OCI-LY7 (cell line): ENCODE results near the gene EXOC6B. TPM values are rescaled to one million over a fixed set of nuclear protein-coding genes. Genes with fewer than 3 reads are reported as not detected.

ENCODE experiments used
- BruUV-seq: library from RNA; stranded (reverse); fragments of 400-500 nt; replicated peaks from 2 replicates; lab custom pipeline; 2021; lab: Mats Ljungman, UMichigan
- CTCF ChIA-PET: fragments of 300-600 bp; sonication (Branson Sonifier 250); formaldehyde crosslinking; loops from one replicate; lab custom pipeline; 2022; ENCODE audit warnings: antibody characterized with exemption; ENCODE audit not compliant: unreplicated experiment; lab: Charles Lee
- POLR2A ChIA-PET: fragments of 300-600 bp; sonication (Branson Sonifier 250); formaldehyde crosslinking; loops from one replicate; lab custom pipeline; 2022; ENCODE audit warnings: antibody characterized with exemption; lab: Charles Lee
- DNase-seq: peaks from one replicate; pipeline ENCODE4 v3.0.0-alpha.2; 2015; ENCODE audit warnings: low spot score
- H2AFZ ChIP-seq: fragments of 200-600 bp; sonication (generic), shearing (Covaris generic); 2 replicates; pipeline ENCODE4 v1.6.1; 2014; ENCODE audit warnings: mild to moderate bottlenecking, antibody characterized with exemption, low read length, moderate library complexity
- H3K27ac ChIP-seq: fragments of 200-600 bp; sonication (generic); 2 replicates; pipeline ENCODE4 v1.5.1; 2014; ENCODE audit warnings: mixed run types, low read depth, mild to moderate bottlenecking, moderate library complexity, low read length, inconsistent platforms; ENCODE audit not compliant: poor library complexity, severe bottlenecking
- H3K36me3 ChIP-seq: fragments of 200-600 bp; sonication (generic); 2 replicates; pipeline ENCODE4 v1.6.1; 2014; ENCODE audit warnings: mild to moderate bottlenecking, antibody characterized with exemption, low read length, moderate library complexity, mixed read lengths; ENCODE audit not compliant: insufficient read depth
- H3K4me1 ChIP-seq: fragments of 200-600 bp; sonication (generic); 2 replicates; pipeline ENCODE4 v1.5.1; 2014; ENCODE audit warnings: mild to moderate bottlenecking, low read length; ENCODE audit not compliant: insufficient read depth, poor library complexity, severe bottlenecking
- H3K4me2 ChIP-seq: fragments of 200-600 bp; sonication (generic); 2 replicates; pipeline ENCODE4 v1.6.1; 2014; ENCODE audit warnings: mild to moderate bottlenecking, low read length
- H3K4me3 ChIP-seq: fragments of 200-600 bp; sonication (generic); 2 replicates; pipeline ENCODE4 v1.5.1; 2014; ENCODE audit warnings: mild to moderate bottlenecking, low read depth, low read length; ENCODE audit not compliant: poor library complexity, severe bottlenecking
- H3K79me2 ChIP-seq: fragments of 200-600 bp; sonication (generic); 2 replicates; pipeline ENCODE4 v1.6.1; 2016; ENCODE audit warnings: low read depth, mild to moderate bottlenecking, low read length, moderate library complexity, mixed read lengths; ENCODE audit not compliant: insufficient read depth
- H3K9me2 ChIP-seq: fragments of 200-600 bp; sonication (generic); 2 replicates; pipeline ENCODE4 v1.6.1; 2016; ENCODE audit warnings: mild to moderate bottlenecking, low read length, mixed read lengths; ENCODE audit not compliant: insufficient read depth
- H3K9me3 ChIP-seq: fragments of 200-600 bp; sonication (generic); 2 replicates; pipeline ENCODE4 v1.6.1; 2014; ENCODE audit warnings: mild to moderate bottlenecking, mixed run types, low read length, mixed read lengths
- H4K20me1 ChIP-seq: fragments of 200-600 bp; sonication (generic); 2 replicates; pipeline ENCODE4 v1.6.1; 2014; ENCODE audit warnings: mild to moderate bottlenecking, antibody characterized with exemption, low read length, moderate library complexity, mixed read lengths; ENCODE audit not compliant: insufficient read depth
- CTCF ChIP-seq: fragments of 200-600 bp; sonication (generic); conservative IDR thresholded peaks from 2 replicates; pipeline ENCODE4 v1.5.1; 2014; ENCODE audit warnings: mild to moderate bottlenecking, antibody characterized with exemption, low read length, moderate library complexity, mixed read lengths
- EZH2phosphoT487 ChIP-seq: fragments of 200-600 bp; sonication (generic); IDR thresholded peaks from 2 replicates; pipeline ENCODE4 v1.6.1; 2018; ENCODE audit warnings: low read depth, borderline replicate concordance, mild to moderate bottlenecking, mixed run types, antibody characterized with exemption, low read length, moderate library complexity, mixed read lengths
- intact Hi-C: fragments of 100-400 bp; cut with micrococcal nuclease; formaldehyde crosslinking; loops from one replicate; pipeline ENCODE4 v1.10.0; 2022; ENCODE audit not compliant: unreplicated experiment
- total RNA-seq, 2 experiments: library from RNA; depleted of rRNA in 1 of 2; stranded (reverse); fragments of >200 nt in 1 of 2; shearing (Covaris generic) in 1 of 2; gene quantifications; 2 replicates each; pipeline ENCODE4 v1.2.3, GENCODE V29; 2014 to 2022

Gene EXOC6B
- total RNA-seq, 2 experiments from 2014 or later: 5.1 TPM; not detected in 1

GRCh38 chr2:72747344-72747743 is 78.5 kb downstream of the EXOC6B start:
- H3K27ac ChIP-seq: no peak overlapping the region
- H3K4me3 ChIP-seq: no peak overlapping the region
- H3K79me2 ChIP-seq: no peaks in the 10 kb centered on the region
- no peaks in the 10 kb centered on the region for H4K20me1 ChIP-seq
- no peaks in the 10 kb centered on the region for H3K36me3 ChIP-seq
- no peak overlapping the region for H3K4me2 ChIP-seq
- H2AFZ ChIP-seq: no peak overlapping the region
- no peaks in the 10 kb centered on the region for H3K9me2 ChIP-seq
- ChIA-PET CTCF (no interaction called here), POLR2A (no interaction called here)
- intact Hi-C loops: no loop called here
- no peak for DNase-seq
- TF ChIP-seq EZH2phosphoT487: no peak
- no peak for TF ChIP-seq CTCF
- no peaks in the 10 kb centered on the region for H3K4me1 ChIP-seq
- H3K9me3 ChIP-seq: no peaks in the 10 kb centered on the region
- no TSS peak for BruUV-seq

DNA sequence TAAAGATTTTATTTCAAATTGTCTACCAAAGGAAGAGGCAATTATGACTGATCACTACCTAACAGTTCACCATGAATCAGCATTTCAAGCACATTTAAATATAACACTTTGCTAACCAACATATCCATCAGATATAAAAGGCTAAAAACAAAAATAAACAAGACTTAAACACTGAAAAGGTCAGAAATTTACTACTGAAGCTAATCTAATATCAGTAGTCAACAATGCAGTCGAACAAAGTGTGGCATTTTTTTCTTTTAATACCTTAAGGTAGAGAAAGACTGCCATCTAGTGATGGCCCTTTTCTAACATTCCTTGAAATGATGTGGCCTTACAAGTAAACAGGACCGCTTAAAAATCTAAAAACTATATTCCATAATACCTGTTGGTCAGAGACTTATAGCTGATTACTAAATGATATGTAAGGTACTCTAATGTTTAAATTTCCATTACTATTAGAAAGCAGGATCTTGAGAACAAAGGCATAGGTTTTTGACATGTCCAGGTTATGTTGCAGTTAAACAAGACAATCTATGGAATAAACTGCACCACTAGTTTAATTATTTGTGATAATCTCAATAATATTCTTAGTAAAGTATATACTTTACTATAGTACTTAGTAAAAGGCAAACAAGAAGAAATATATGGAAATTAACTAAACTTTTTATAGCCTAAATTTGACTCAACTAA is 80.0 kb downstream of the EXOC6B start:
- BruUV-seq: no TSS peak
- Histone ChIP-seq H2AFZ (no peak overlapping the region), H3K9me2 (no peaks in the 10 kb centered on the region), H3K4me2 (no peak overlapping the region), H3K36me3 (no peaks in the 10 kb centered on the region), H3K27ac (no peak overlapping the region), H4K20me1 (no peaks in the 10 kb centered on the region), H3K4me3 (no peak overlapping the region), H3K79me2 (no peaks in the 10 kb centered on the region), H3K9me3 (no peaks in the 10 kb centered on the region), H3K4me1 (no peaks in the 10 kb centered on the region)
- peak; percentile 44 for DNase-seq
- ChIA-PET POLR2A (no interaction called here), CTCF (no interaction called here)
- intact Hi-C loops: no loop called here
- TF ChIP-seq CTCF: peak; percentile 84
- no peak for TF ChIP-seq EZH2phosphoT487

GRCh38 chr2:72744049-72744448 is 81.8 kb downstream of the EXOC6B start:
- Histone ChIP-seq H3K4me1 (no peaks in the 10 kb centered on the region), H3K4me3 (no peak overlapping the region), H3K4me2 (no peak overlapping the region), H3K9me3 (no peaks in the 10 kb centered on the region), H3K79me2 (no peaks in the 10 kb centered on the region), H3K27ac (no peak overlapping the region), H2AFZ (no peak overlapping the region), H4K20me1 (no peaks in the 10 kb centered on the region), H3K36me3 (no peaks in the 10 kb centered on the region), H3K9me2 (no peaks in the 10 kb centered on the region)
- CTCF ChIA-PET: no interaction called here
- BruUV-seq: no TSS peak
- TF ChIP-seq EZH2phosphoT487 (no peak), CTCF (no peak)
- intact Hi-C loops: no loop called here
- POLR2A ChIA-PET: interaction anchor here (0.6 kb wide), 1 partner anchor 108 kb away, joined by 3 read pairs; no protein-coding TSS in a partner anchor
- DNase-seq: no peak
